ENCODE measurements around the gene SYNJ2.

Gene SYNJ2

DNA sequence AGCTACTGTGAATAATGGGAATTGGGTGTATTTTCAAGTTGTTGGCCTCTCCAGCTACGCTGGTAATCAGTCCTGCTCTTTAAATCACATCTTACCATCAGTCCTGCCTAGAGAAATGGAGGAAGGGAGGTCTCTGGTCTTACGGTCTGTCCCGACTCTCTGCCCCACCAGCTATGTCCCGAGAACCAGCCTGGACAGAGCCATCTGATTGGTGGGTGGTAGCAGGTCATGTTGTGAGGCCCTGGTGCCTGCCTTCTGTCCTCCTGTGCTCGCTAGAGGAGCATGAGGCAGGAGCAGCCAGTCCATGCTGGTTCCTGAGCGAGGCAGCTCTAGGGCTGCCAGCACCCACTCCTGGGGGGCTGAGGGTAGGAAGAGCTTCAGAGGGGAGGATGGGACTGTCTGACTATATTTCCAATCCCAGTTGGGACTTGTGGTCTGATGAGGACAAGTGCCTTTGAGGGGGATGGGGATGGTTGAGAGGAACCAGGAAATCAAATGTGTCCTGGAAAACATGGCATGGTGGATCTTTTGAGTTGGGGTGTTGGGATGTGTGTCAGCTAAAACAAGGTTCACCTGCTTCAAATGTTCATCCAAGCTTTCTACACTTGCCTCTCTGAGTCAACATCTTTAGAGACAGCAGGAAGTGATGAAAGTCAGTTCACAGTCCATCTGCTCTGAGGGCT, 33.0 kb downstream of the SYNJ2 start:
- no peak for DNase-seq (ENCODE audit: low spot score)

DNA sequence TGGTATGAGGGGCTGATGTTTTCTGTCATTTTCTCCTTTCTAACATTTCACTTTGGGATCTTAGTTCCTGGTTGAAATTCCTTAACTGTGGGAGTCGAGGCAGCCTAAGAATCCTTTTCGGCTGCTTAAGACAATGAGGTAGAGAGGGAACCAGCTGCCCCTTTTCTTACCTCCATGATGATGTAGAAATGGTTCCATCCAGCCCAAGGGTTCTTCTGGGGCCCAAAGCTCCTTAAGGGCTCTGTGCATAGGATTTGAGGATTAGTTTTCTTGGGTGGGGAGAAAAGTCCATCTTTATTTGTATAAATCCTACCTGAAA, 33.5 kb downstream of the SYNJ2 start:
- DNase-seq (ENCODE audit: low spot score) = no peak

DNA sequence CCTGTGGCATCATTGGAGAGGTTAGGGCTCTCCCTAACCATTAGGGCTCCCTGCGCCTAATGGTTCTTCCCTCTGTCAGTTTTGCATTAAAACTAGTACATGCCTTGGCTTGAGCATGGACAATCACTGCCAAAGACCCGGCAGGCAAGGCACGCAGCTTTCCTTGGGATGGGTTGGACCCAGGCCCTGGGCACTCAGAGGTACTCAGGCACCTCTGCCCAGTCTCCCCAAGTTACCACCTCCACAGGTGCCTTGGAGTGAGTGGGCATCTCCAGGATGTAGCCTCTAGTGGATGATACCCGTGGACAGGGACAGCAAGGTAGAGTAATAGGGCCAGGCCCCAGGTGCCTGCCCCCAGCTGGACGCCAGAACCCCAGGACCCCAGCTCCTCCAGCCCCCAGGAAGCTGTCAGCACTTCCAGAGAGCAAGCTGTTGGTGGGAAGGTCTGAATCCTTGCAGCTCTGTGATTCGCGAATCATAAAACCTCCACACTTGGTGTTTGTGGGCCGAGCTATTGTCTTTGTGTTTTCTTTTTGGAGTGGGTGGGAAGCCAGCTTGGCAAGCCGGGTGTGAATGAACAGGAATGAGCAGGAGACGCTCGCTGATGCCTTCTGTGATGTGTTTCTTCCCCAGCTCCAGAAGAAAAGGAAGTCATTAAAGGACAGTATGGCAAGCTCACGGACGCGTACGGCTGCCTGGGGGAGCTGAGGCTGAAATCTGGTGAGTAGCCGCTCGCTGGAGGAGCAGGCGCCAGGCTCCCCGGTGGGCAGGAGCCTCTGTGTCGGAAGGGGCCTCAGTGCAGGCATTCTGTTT, 35.1 kb downstream of the SYNJ2 start:
- no peak for DNase-seq (ENCODE audit: low spot score)

DNA sequence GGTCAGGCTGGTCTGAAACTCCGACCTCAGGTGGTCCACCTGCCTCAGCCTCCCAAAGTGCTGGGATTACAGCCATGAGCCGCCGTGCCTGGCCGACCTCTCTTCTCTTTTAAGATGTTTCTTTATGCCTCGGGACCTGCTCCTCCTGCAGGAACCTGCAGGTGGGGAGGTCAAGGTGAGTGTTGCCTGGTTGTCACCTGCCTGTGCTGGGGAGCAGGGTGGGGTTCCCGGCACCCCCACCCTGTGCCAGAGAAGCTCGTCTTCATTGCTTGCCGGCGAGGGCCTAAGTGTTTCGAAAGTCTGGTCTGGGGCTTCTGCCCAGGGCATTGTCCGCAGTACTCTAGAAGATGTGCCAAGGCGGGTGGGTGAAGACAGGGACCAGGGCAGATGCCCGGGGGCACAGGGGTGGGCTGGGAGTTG, 36.0 kb downstream of the SYNJ2 start:
- DNase-seq (ENCODE audit: low spot score) = no peak

DNA sequence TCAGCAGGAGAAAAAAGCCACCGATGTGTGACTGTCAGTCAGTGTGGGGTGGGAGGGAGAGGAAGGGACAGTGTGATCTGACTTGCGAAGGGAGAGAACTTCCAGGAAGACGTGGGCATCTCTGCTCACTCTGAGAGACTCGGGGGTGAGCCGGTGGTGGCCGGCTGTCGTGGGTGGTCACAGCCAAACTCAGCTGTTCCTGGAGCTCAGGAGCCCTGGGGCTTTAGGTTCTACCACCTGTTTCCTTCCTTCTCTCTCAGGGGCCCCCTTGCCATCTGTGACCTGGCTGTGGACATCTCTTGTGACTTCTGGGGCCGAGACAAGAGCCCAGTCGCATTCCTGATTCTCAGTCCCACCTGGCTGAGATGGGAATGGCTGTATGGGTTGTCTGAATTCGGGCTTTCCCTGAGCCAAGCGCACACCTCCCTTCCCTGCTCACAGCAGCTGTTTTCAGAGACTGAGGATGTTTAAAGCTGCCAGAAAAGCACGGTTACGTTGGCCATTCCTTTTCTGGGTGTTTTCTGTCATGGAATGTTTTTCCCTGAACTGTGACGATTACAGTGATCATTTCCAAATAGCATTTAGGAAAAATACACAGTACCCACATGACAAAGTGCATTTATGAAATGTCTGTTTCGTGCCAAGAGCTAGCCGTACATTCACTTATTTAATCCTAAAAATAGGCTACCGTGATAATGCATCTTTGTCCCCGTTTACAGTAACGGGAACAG, 36.5 kb downstream of the SYNJ2 start:
- no peak for DNase-seq (ENCODE audit: low spot score)

DNA sequence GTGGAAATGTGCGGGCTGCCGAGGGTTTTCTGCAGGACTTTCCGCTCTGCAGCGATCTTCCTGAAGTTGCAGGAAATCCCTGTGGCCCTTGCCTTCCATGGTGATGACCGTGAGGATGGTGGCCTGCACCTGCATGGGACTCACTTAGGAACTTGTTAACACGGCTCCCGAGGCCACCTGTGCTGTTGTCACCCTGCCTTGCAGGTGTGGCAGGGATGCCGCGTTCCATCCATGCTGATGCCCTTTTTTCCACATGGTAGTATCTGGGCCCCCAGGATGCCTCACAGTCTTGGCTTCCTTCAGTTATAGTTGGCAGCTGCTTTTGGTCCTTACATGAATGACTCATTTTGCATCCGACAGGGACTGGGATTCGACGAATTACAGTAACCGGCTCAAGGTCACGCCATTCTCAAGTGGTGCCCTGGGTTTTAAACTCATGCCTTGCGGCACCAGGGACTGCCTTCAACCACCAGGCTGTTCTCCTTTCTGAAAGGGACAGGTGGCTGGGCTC, 37.2 kb downstream of the SYNJ2 start:
- no peak for DNase-seq (ENCODE audit: low spot score)

DNA sequence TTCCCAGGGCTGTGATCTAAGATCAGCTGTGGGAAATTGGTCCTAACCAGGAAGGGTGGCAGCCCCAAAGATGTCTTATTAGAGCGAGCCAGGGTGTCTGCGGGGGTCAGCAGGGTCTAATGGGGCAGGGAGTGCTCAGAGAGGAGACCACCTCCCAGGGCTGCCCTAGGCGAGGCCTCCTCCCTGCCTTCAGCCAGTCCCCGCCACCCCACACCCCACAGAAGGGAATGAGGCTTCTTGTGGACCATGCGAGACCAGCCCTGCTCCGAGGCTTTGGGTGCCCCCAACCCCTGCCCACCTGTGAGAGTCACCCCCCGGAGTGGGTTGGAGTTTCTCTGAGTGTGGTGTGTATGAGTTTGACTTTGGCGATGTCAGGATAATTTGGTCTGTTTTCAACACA, 37.8 kb downstream of the SYNJ2 start:
- no peak for DNase-seq (ENCODE audit: low spot score)

DNA sequence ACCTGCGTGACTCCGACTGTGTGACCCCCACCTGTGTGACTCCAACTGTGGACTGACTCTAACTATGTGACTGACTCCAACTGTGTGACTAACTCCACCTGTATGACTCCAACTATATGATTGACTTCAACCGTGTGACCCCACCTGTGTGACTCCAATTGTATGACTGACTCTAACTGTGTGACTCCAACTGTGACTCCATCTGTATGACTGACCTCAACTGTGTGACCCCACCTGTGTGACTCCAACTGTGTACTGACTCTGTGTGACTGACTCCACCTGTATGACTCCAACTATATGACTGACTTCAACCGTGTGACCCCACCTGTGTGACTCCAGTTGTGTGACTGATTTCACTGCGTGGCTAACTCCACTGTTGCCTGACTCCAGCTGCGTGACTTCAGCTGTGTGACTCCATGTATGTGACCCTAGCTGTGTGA, 38.6 kb downstream of the SYNJ2 start:
- DNase-seq (ENCODE audit: low spot score) = no peak

DNA sequence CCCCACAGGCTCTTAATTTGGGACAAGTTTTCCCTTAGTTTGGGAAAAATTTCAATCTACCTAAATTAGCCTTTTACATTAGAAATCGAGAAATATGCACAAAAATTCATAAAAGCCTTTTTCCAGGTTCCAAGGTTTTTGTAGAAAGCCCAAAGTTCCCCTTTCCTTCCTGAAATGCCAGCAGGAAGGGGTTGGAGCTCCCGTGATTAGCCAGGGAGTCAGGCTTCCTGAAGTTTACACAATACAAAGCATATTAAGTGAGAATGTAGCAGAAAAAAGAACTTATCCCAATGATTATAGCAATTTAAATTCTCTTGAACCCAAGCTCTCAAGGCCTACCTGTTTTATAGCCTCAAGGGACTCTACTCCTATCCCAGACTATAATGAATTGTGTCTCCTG, 39.1 kb downstream of the SYNJ2 start:
- DNase-seq (ENCODE audit: low spot score) = no peak

DNA sequence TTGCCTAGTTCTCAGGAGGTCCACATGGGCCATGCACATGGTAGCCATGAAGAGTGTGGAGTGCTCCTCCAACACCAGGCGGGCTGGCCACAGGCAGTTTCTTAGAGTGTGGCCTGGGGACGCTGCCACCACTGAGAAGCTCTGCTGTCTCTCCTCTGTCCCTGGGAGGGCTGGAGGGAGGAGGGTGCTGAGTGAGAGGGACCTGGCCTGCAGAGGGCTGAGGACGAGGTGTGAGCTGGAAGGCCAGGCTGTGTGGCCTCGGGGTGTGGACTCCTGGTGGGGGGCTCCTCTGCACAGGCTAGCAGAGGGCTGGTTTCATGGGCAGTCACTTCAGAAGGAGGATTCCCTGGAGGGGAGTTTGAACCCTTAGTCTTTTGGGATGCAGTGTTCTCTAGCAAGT, 39.7 kb downstream of the SYNJ2 start:
- DNase-seq (ENCODE audit: low spot score) = no peak

DNA sequence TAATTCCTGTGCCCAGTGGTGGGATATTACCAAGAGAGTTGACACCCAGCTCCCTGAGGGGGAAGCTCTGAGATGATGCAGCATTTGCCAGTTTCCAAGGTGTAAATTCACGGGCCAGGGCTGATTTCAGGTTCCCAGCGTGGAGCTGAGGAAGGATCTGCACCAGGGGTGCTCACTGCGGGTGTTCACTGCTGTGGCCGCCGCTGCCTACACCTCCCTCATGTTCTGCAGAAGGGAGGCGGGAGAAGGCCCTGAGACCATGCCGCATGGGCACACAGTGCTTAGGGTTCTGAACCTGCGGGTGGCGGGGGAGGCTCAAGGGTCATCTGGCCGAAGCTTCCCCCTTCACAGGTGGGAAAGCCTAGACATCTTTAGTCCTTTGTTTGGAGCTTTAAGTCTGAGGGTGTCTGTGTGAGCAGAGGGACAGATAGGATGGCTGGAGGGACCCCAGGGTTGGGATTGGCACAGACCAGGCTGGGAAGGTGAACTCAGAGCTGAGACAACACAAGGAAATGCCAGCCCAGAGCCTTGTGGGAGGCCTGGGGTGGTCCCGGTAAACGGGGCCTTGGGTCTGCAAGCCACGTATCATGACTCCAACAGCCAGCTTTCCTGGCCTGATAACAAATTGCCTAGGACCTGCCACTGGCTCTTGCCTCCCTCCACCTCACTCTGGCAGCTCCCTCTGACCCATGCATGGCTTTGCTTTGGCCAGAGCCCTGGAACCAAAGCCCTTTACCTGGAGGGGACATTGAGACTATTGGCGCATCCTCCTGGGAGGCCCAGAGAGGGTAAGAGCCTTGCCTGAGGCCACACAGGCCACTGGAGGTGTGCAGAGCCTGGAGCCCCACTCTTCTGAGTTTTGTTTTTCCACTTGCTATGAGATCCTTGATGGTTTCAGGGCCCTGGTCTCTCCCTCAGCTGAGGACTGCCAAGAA, 40.4 kb downstream of the SYNJ2 start:
- no peak for DNase-seq (ENCODE audit: low spot score)

DNA sequence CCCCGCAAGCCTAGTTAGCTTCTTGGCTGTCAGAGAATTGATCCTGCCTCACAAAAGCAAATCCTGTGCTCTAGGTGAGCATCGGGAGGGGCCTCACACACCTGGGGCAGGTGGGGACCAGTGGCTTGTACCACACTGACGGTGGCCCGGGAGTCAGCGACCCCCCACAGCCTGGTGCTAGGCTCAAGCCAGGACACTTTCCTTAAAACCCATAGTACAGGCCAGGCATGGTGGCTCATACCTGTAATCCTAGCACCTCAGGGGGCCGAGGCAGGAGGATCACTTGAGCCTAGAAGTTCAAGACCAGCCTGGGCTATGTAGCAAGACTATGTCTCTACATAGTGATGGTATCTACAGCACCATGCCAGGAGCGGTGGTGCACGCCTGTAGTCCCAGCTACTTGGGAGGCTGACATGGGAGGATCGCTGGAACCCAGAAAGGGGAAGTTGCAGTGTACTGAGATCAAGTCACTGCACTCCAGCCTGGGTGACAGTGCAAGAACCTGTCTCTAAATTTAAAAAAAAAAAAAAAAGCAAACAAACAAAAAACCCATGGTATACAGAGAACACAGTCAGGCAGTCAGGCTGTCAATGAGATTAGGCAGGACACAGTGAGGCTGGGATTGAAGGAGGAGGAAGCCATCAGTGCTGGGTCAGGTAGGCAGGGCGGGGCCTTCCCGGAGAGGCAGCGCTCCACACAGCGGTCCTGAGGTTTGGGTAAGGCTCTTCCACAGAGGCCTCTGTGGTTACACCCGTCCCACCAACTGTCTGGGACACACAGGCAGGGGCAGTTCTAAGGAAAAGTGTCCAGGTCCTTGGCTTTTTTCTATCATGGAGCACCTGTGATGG, 41.3 kb downstream of the SYNJ2 start:
- no peak for DNase-seq (ENCODE audit: low spot score)

DNA sequence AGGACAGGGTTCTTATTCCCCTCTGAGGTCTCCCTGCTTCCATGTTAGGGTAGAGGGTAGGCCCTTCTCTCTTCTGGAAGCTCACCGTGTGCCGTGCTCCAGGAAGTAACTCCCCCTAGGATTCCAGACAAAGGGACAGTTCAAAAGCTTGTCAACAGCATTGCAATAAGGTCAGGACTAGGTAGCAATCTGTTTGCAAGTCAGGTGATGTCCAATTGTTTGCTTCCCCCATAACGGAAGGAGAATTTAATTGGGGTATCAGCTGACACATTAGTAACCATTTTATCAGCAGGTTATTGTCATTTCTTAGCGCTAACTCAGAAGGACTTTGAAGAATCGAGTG, 41.9 kb downstream of the SYNJ2 start:
- peak; percentile 59 for DNase-seq (ENCODE audit: low spot score)

DNA sequence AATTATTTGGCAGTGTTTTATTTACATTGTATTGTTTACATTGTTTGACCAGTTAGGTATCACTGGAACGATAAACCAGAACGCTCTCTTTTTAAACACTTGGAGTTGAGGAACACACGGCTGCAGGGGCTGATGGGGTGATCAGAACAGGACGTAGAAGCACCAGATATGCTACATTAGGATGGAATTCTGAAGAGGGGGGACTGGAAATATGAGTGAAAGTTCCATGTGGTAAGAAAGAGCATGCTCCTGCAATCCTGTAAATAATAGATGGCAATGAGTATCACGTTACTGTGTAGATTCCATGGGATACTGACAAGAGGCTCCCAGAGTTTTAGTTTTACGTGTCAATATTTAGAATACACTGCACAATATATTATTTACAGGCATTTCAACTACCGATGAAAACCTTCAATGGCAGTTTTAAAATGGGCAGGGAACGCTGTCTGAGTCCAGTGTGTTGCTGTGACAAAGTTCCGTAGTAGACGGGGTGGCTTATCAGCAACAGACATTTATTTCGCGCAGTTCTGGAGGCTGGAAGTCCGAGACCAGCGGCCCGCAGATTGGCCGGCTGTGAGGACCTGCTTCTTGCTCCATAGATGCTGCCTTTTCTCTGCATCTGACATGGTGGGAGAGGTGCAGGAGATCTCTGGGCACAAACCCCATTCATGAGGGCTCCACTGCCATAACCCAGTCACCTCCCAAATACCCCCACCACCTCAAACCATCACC, 43.1 kb downstream of the SYNJ2 start:
- DNase-seq (ENCODE audit: low spot score) = no peak

DNA sequence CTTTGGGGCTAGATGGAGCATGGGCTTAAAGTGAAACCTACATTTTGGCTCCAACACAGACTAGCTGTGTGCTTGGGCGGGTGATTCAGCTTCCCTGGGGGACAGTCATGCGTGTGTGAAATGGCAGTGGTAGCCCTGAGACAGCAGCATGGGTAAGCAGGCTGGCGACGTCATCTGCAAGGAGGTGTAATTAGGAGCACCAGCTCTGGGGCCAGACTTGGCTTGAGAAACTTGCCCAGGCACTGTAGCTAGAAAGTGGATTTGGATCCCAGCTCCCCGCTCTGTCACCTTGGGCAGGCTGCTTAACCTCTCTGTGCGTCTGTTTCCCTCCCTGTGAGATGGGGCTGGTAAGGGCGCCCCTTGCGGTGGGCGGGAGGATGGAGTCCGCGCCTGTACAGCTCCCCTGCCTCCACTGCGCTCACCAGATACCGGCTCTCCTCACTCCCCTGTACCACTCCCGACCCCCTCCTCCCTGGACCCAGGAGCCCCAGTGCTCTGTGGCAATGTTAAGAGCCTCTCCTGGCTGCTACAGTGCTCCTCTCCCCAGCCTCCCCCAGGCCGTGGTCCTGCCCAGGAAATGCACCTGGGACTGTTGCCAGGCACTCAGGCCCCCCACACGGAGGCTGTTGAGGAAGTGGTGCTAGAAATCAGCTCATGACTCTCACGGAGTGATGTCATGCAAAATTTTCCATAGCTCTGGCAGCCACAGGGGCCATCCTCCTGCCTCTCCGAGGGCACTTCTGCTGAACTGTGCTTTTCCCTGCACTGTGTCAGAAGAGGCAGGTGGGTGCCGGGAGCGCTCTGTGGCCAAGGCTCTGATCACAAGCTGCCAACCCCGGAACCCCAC, 44.6 kb downstream of the SYNJ2 start:
- peak; percentile 62 for DNase-seq (ENCODE audit: low spot score)

DNA sequence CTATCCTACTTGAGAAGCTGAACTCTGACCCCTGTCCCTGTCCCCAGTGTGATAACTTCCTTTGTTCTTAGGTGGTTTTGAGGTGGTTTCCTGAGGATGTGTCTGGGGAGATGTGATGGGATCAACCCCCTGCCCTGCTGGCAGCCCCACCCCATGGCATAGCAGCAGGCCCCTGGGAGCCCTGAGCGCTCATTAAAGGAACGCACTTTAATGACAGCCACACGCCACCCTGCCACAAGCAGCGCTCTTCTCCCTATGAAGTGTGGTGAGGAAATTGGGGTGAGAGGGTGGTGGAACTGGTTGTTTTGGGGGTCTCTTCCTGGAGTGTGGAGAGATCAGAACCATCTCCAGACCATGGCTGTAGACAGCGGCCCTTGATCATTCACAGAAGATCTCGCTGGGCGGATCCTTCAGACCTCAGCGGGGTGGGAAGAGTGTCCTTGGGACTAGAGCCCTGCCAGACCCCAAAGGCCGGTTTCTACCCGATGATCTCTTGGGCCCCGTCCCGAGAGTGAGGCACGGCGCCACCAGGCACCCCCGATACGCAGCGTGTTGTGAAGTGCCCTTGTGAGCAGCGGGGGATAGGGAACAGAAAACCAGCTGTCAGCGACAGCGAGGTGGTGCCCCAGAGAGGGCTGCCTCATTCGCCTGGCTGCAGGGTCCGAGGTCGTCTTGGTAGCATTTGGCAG, 45.4 kb downstream of the SYNJ2 start:
- no peak for DNase-seq (ENCODE audit: low spot score)

DNA sequence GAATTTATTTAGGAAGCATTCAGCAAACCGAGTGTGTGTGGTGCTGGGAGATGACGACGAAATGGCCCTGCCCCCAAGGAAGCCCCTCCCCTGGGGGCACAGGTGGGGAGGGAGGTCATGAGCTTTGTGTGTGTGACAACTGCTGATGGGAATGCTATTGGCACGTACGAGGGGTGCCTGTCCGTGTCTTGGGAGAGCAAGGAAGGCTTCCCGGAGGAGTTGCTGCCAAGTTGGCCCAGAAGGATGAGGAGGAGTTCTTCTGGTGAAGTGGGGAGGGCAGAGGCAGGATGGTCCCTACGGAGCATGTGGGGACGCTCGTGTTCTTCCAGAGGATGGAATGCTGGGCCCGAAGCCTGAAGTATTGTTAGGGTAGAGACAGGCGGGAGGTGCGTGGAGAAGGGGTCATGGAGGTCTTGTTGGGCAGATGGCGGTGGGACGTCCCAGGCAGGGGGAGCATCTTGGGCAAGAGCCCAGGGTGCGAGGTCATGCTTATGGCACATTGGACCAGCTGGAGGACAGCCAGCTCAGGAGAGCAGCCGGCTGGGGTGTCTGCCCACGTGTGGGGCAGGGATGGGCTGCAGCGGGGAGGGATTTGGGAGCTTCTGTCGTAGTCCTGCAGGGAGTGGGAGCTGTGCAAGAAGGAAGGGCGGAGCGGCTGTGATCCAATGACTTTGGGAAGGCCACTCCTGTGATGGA, 46.1 kb downstream of the SYNJ2 start:
- DNase-seq (ENCODE audit: low spot score) = no peak

DNA sequence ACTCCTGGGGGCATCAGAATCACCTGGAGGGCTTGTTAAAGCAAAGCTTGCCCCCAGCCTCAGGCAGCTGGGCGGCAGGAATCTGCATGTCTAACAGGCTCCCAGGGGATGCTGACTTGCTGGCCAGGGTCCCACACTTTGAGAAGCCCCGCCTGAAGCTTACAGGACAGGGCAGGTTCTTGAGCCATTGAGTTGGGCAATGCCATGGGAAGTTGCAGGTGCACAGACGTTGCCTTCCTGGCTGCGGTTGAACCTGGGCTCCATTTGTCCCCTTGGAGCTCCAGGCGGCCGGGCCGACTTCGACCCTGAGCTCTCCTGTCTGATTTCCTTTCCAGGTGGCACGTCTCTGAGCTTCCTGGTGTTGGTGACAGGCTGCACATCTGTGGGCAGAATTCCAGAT, 46.8 kb downstream of the SYNJ2 start:
- no peak for DNase-seq (ENCODE audit: low spot score)

Data from HuH-7.5 (cell line).